HepG2 (cell line): ENCODE measurements around the gene NCAPD2. TPM values are rescaled to one million over a fixed set of nuclear protein-coding genes. Genes with fewer than 3 reads are reported as not detected.

ENCODE experiments used
- FOXP4 ChIP-seq: sonication (generic); formaldehyde crosslinking; IDR thresholded peaks from 2 replicates; pipeline ENCODE4 v1.4.0; 2020; ENCODE audit warnings: missing genetic modification reagents
- HIC2 ChIP-seq: sonication (generic); formaldehyde crosslinking; IDR thresholded peaks from 2 replicates; pipeline ENCODE4 v1.9.0; 2022; ENCODE audit warnings: low read depth, missing genetic modification reagents
- MED8 ChIP-seq: sonication (generic); formaldehyde crosslinking; IDR thresholded peaks from 2 replicates; pipeline ENCODE4 v1.8.1; 2023; ENCODE audit warnings: mild to moderate bottlenecking, missing genetic modification reagents; ENCODE audit not compliant: insufficient replicate concordance
- NFRKB ChIP-seq: fragments of 450-650 bp; IDR thresholded peaks from 2 replicates; pipeline ENCODE4 v1.6.1; 2017
- NKX3-1 ChIP-seq: sonication (generic); formaldehyde crosslinking; IDR thresholded peaks from 2 replicates; pipeline ENCODE4 v1.5.0; 2020; ENCODE audit warnings: missing genetic modification reagents
- THYN1 ChIP-seq: sonication (generic); formaldehyde crosslinking; IDR thresholded peaks from 2 replicates; pipeline ENCODE4 v1.8.1; 2023; ENCODE audit warnings: low read depth, mild to moderate bottlenecking, moderate library complexity, missing genetic modification reagents, borderline replicate concordance
- XRCC5 ChIP-seq: fragments of 200-400 bp; formaldehyde crosslinking; optimal IDR thresholded peaks from 2 replicates; pipeline ENCODE3; 2017; ENCODE audit warnings: mild to moderate bottlenecking, low read length
- YEATS2 ChIP-seq: sonication (generic); formaldehyde crosslinking; IDR thresholded peaks from 2 replicates; pipeline ENCODE4 v1.4.0; 2020; ENCODE audit warnings: missing genetic modification reagents, borderline replicate concordance
- YEATS4 ChIP-seq: sonication (generic); formaldehyde crosslinking; IDR thresholded peaks from 2 replicates; pipeline ENCODE4 v1.4.0; 2020; ENCODE audit warnings: missing genetic modification reagents, borderline replicate concordance
- ZBTB25 ChIP-seq: IDR thresholded peaks from 2 replicates; pipeline ENCODE4 v1.6.1; 2018; ENCODE audit warnings: missing genetic modification reagents
- ZBTB43 ChIP-seq: sonication (generic); formaldehyde crosslinking; conservative IDR thresholded peaks from 2 replicates; pipeline ENCODE4 v1.4.0; 2020; ENCODE audit warnings: missing genetic modification reagents
- ZFP91 ChIP-seq: sonication (generic); formaldehyde crosslinking; IDR thresholded peaks from 2 replicates; pipeline ENCODE4 v1.9.0; 2022; ENCODE audit warnings: missing genetic modification reagents, mild to moderate bottlenecking, borderline replicate concordance
- ZNF296 ChIP-seq: sonication (generic); formaldehyde crosslinking; conservative IDR thresholded peaks from 2 replicates; pipeline ENCODE4 v1.5.0; 2020; ENCODE audit warnings: mild to moderate bottlenecking, missing genetic modification reagents
- ZNF34 ChIP-seq: sonication (generic); formaldehyde crosslinking; IDR thresholded peaks from 2 replicates; pipeline ENCODE4 v1.4.0; 2020; ENCODE audit warnings: mild to moderate bottlenecking, missing genetic modification reagents, borderline replicate concordance
- ZNF616 ChIP-seq: sonication (generic); formaldehyde crosslinking; IDR thresholded peaks from 2 replicates; pipeline ENCODE4 v1.5.0; 2020; ENCODE audit warnings: low read depth, mild to moderate bottlenecking, missing genetic modification reagents
- ZNF619 ChIP-seq: sonication (generic); formaldehyde crosslinking; IDR thresholded peaks from 2 replicates; pipeline ENCODE4 v1.4.0; 2020; ENCODE audit warnings: mild to moderate bottlenecking, missing genetic modification reagents
- ZNF709 ChIP-seq: sonication (generic); formaldehyde crosslinking; IDR thresholded peaks from 2 replicates; pipeline ENCODE4 v1.5.0; 2020; ENCODE audit warnings: mild to moderate bottlenecking, missing genetic modification reagents
- ZNF713 ChIP-seq: sonication (generic); formaldehyde crosslinking; IDR thresholded peaks from 2 replicates; pipeline ENCODE4 v1.4.0; 2020; ENCODE audit warnings: mild to moderate bottlenecking, missing genetic modification reagents
- ZNF746 ChIP-seq: sonication (generic); formaldehyde crosslinking; IDR thresholded peaks from 2 replicates; pipeline ENCODE4 v1.8.0; 2022; ENCODE audit warnings: mild to moderate bottlenecking, missing genetic modification reagents
- polyA plus RNA-seq, 8 experiments: library from polyadenylated mRNA; depleted of rRNA in 3 of 8; stranded (reverse) in 7 of 8; unstranded in 1 of 8; fragments of >200 nt; fragmentation: Illumina TruSeq in 4 of 8; extraction: Trizol in 4 of 8; gene quantifications; 2 replicates each; pipeline versions ENCODE4 v1.2.1 to v1.2.3, GENCODE V29; 2011 to 2016; ENCODE audit warnings: low read depth in 4 of 8, missing spikeins in 1 of 8, mixed read lengths in 1 of 8; ENCODE audit not compliant: insufficient read depth in 1 of 8
- total RNA-seq, 5 experiments: library from RNA; depleted of rRNA; stranded (reverse); fragments of >200 nt; fragmentation: Illumina TruSeq; extraction: Trizol; gene quantifications; 2 replicates each; pipeline ENCODE4 v1.2.3, GENCODE V29; 2016; ENCODE audit warnings: low read depth in 1 of 5

Gene NCAPD2
- total and polyA plus RNA-seq, 2 of the 13 experiments (the other 11 are each of a cell fraction or from before 2014, with no cell fraction given), result 51.1 to 65.6 TPM

GRCh38 chr12:6532051-6532926 is 38.4 kb downstream of the NCAPD2 start (continued):
- peak; percentile 46 for TF ChIP-seq XRCC5
- no peak for TF ChIP-seq ZNF619
- peak; percentile 21 for TF ChIP-seq MED8 (CRISPR knock-in tag)
- TF ChIP-seq ZNF713 (CRISPR knock-in tag), result 0 out of 2 replicates have a peak, but pooled peaks have one; percentile 45
- no peak for TF ChIP-seq ZNF296
- TF ChIP-seq ZNF616 (CRISPR knock-in tag), result no peak
- no peak for TF ChIP-seq ZNF34 (CRISPR knock-in tag)
- TF ChIP-seq ZBTB43 (CRISPR knock-in tag), result no peak; the same call in 1 of the 2 replicates
- peak; percentile 58; the same call in 1 of the 2 replicates for TF ChIP-seq THYN1
- TF ChIP-seq YEATS4 (CRISPR knock-in tag), result peak; percentile 61; the same call in 1 of the 2 replicates
- peak; percentile 63; the same call in 1 of the 2 replicates for TF ChIP-seq ZFP91 (CRISPR knock-in tag)
- no peak for TF ChIP-seq HIC2 (CRISPR knock-in tag)
- no peak for TF ChIP-seq NFRKB
- no peak for TF ChIP-seq NKX3-1 (CRISPR knock-in tag)
- no peak for TF ChIP-seq ZNF746 (CRISPR knock-in tag)
- peak; percentile 72 for TF ChIP-seq FOXP4
- peak; percentile 36; the same call in 1 of the 2 replicates for TF ChIP-seq ZBTB25 (CRISPR knock-in tag)
- TF ChIP-seq ZNF709 (CRISPR knock-in tag), result peak; percentile 27; the same call in 1 of the 2 replicates
- TF ChIP-seq YEATS2 (CRISPR knock-in tag), result peak; percentile 22; the same call in 1 of the 2 replicates
